ENCODE results near the gene SCFD2. TPM values are rescaled to one million over a fixed set of nuclear protein-coding genes. Genes with fewer than 3 reads are reported as not detected.
"Not testable (repeated sequence)": the region's sequence is repeated elsewhere in the genome, so short reads cannot be mapped to it uniquely, and the experiment has no call there.

The SCFD2 gene
- total RNA-seq, 1 experiment from 2014 or later = 27.6 TPM

- no peak for DNase-seq (ENCODE audit: low read depth)
These were observed 505.5 kb downstream of the SCFD2 start for GRCh38 chr4:52860361-52860760.

- DNase-seq (ENCODE audit: low read depth) = no peak
These were observed 509.1 kb downstream of the SCFD2 start for GRCh38 chr4:52856801-52857200.

- peak; percentile 85 for DNase-seq (ENCODE audit: low read depth)
These were observed 512.5 kb downstream of the SCFD2 start for GRCh38 chr4:52853351-52853750.

- DNase-seq (ENCODE audit: low read depth) = peak; percentile 53
These were observed 513.1 kb downstream of the SCFD2 start for GRCh38 chr4:52852711-52853110.

GRCh38 chr4:52852041-52852440 is 513.8 kb downstream of the SCFD2 start:
- no peak for DNase-seq (ENCODE audit: low read depth)

GRCh38 chr4:52850406-52851124 is 515.3 kb downstream of the SCFD2 start:
- no peak for DNase-seq (ENCODE audit: low read depth)

- no peak for DNase-seq (ENCODE audit: low read depth)
These were observed 517.6 kb downstream of the SCFD2 start for GRCh38 chr4:52848254-52848653.

GRCh38 chr4:52846502-52846901 is 519.4 kb downstream of the SCFD2 start:
- DNase-seq (ENCODE audit: low read depth) = no peak

- DNase-seq (ENCODE audit: low read depth) = no peak
These were observed 521.3 kb downstream of the SCFD2 start for GRCh38 chr4:52844596-52844995.

GRCh38 chr4:52843958-52844357 is 521.9 kb downstream of the SCFD2 start:
- no peak for DNase-seq (ENCODE audit: low read depth)

GRCh38 chr4:52843351-52843750 is 522.5 kb downstream of the SCFD2 start:
- DNase-seq (ENCODE audit: low read depth) = no peak

- no peak for DNase-seq (ENCODE audit: low read depth)
These were observed 523.1 kb downstream of the SCFD2 start for GRCh38 chr4:52842792-52843191.

GRCh38 chr4:52841682-52842456 is 524.0 kb downstream of the SCFD2 start:
- peak; percentile 82 for DNase-seq (ENCODE audit: low read depth)

- DNase-seq (ENCODE audit: low read depth) = no peak
These were observed 525.1 kb downstream of the SCFD2 start for GRCh38 chr4:52840531-52841370.

GRCh38 chr4:52838729-52839586 is 526.9 kb downstream of the SCFD2 start:
- DNase-seq (ENCODE audit: low read depth) = no peak

GRCh38 chr4:52837716-52838558 is 527.9 kb downstream of the SCFD2 start:
- peak; percentile 90 for DNase-seq (ENCODE audit: low read depth)

GRCh38 chr4:52836678-52837077 is 529.2 kb downstream of the SCFD2 start:
- DNase-seq (ENCODE audit: low read depth) = peak; percentile 68

GRCh38 chr4:52836120-52836519 is 529.7 kb downstream of the SCFD2 start:
- no peak for DNase-seq (ENCODE audit: low read depth)

- DNase-seq (ENCODE audit: low read depth) = not testable (repeated sequence)
These were observed 531.0 kb downstream of the SCFD2 start for GRCh38 chr4:52834641-52835456.
